RWPE1 (cell line): ENCODE results near the gene SREK1.
A peak's percentile ranks its signal among the peaks of the same experiment; 100 is the strongest.
"Not testable (repeated sequence)": the region's sequence is repeated elsewhere in the genome, so short reads cannot be mapped to it uniquely, and the experiment has no call there.

ENCODE experiments used
- CTCF ChIA-PET: fragments of 350-600 bp; sonication (Branson Sonifier 250); formaldehyde crosslinking; extraction: SDS; loops from one replicate; lab custom pipeline; 2021; lab: Yijun Ruan, JAX
- POLR2A ChIA-PET: fragments of 400-600 bp; formaldehyde crosslinking; extraction: SDS; loops from one replicate; lab custom pipeline; 2020; ENCODE audit warnings: antibody characterized with exemption; ENCODE audit not compliant: low non-redundant PET; lab: Yijun Ruan, JAX
- DNase-seq: peaks from one replicate; pipeline ENCODE4 v3.0.0; 2012; ENCODE audit warnings: low spot score
- H3K27ac ChIP-seq: fragments of 450-650 bp; 2 replicates; pipeline ENCODE4 v1.5.1; 2017
- TF ChIP-seq, protein P1 (sequence below): fragments of 450-650 bp; conservative IDR thresholded peaks from 2 replicates; pipeline ENCODE4 v1.5.1; 2017; ENCODE audit warnings: low read depth, mild to moderate bottlenecking

Gene SREK1

DNA sequence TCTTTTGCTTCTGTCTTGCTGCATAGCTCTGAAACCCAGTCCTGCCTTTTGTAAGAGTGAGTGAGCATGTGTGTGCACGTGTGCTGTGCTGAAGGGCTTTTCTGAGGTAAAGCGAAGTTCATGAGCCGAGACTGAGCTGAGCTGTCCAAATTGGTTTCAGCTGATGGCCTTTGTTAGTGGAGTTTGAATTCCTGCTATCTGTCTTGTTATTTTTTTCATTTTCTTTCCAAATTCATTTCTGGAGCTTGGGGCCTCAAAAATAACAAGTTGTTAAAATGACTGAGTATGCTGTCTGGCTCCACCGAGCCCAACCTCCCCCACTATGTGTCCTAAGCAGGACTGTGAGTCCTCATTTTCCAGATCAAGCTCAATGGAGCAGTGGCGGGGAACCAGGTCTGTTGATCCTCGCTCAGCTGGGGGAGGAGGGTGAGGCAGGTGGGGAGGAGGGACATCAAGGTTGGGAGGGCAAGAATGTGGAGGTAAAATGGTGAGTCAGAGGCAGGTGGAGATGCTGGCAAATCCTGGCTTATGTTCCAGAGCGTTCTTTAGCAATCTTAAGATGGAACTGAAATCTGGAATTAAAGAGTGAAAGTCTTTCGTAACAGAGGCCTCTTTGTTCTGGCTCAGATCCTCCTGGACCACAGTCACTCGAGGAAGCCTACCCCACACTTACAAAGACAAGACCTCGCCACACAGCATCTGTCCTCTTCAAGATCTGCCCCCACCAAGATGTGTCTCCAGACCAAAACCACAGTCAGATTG lies 63.9 kb downstream of the SREK1 start:
- ChIA-PET POLR2A (no interaction called here), CTCF (no interaction called here)
- peak; percentile 26 for DNase-seq
- TF ChIP-seq, protein P1, sequence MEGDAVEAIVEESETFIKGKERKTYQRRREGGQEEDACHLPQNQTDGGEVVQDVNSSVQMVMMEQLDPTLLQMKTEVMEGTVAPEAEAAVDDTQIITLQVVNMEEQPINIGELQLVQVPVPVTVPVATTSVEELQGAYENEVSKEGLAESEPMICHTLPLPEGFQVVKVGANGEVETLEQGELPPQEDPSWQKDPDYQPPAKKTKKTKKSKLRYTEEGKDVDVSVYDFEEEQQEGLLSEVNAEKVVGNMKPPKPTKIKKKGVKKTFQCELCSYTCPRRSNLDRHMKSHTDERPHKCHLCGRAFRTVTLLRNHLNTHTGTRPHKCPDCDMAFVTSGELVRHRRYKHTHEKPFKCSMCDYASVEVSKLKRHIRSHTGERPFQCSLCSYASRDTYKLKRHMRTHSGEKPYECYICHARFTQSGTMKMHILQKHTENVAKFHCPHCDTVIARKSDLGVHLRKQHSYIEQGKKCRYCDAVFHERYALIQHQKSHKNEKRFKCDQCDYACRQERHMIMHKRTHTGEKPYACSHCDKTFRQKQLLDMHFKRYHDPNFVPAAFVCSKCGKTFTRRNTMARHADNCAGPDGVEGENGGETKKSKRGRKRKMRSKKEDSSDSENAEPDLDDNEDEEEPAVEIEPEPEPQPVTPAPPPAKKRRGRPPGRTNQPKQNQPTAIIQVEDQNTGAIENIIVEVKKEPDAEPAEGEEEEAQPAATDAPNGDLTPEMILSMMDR = no peak
- H3K27ac ChIP-seq = 0 out of 2 replicates have a peak overlapping the region, but pooled peaks have one; percentile 4

DNA sequence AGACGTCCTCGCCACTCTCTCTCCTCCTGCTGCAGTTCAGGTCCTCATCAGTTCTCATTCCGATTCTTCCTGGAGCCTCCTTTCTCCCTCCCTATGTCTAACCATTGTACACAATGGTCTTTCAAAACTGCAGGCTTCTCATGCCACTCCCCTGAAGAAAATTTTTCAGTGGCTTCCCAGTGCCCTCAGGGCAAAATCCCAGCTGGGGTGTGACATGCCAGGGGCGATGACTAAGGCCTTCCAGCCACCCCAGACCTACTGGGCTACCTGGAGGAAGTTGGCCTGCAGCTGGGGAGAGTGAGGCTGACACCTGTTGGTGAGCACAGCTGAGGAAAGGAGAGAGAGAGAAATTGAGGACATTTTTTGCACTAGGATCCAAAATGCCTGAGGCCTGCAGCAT lies 65.2 kb downstream of the SREK1 start:
- peak overlapping the region; percentile 4 for H3K27ac ChIP-seq
- TF ChIP-seq, protein P1 = no peak
- POLR2A ChIA-PET = no interaction called here
- DNase-seq = peak; percentile 92
- CTCF ChIA-PET = interaction anchor here (0.7 kb wide), 1 partner anchor 36 kb away, joined by 3 read pairs; no protein-coding TSS in a partner anchor

DNA sequence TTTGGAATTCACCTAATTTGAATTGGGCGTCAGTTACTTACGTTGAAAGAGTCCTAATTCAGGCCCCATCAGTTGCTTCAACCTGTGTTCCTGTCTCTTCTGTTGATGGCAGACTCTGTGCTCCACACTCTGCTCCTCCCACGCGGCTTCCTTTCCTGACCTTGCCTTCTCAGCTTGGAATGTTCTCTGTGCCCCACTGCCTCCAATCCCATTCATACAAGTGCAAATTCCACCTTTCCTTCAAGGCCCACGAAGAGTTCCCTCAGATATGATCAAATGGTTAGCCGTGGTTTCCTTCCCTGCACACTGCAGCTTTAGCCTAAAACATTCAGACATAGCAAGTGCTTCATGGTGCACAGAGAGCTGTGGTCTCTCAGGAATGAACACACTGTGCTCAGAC lies 65.7 kb downstream of the SREK1 start:
- DNase-seq = no peak
- CTCF ChIA-PET = interaction anchor here (0.7 to 1.1 kb wide), 2 partner anchors 21 to 37 kb away, joined by 3 read pairs; no protein-coding TSS in a partner anchor
- TF ChIP-seq, protein P1 = no peak

DNA sequence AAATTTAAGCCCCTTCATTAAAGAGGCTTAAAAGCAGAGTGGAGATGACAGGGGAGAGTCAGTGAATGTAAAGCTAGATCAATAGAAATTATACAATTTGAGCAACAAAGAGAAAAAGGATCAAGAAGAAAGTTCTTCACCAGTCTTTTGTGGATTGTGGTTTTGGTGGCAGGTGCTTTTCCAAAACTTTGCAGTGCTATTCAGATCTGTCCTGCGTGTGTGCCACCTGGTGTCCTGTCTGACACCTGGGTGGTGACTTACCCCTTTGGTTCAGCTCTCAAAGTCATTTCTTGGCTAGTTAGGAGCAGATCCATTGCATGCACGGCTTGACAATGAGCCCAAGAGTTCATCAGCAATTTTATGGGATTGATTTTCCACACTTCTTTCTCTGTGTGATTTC lies 69.4 kb downstream of the SREK1 start:
- TF ChIP-seq, protein P1 = no peak
- POLR2A ChIA-PET = no interaction called here
- CTCF ChIA-PET = no interaction called here
- H3K27ac ChIP-seq = no peak overlapping the region
- no peak for DNase-seq

More for the DNA sequence above, 65.7 kb downstream of the SREK1 start:
- no peak overlapping the region for H3K27ac ChIP-seq
- POLR2A ChIA-PET = no interaction called here

DNA sequence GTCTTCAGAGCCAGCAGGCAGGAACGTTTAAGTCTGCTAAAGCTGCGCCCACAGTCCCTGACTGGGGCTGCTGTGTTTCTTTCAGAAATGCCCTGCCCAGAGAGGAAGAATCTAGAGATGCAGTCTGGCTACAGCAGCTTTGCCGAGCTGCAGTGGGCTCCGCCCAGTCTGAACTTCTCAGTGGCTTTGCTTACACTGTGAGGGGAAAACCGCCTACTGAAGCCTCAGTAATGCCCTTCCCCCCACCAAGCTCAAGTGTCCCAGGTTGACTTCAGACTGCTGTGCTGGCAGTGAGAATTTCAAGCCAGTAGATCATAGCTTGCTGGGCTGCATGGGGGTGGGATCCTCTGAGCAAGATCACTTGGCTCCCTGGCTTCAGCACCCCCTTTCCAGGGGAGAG lies 78.4 kb downstream of the SREK1 start:
- H3K27ac ChIP-seq = no peak overlapping the region
- DNase-seq = no peak
- ChIA-PET CTCF (no interaction called here), POLR2A (no interaction called here)
- TF ChIP-seq, protein P1 = no peak

DNA sequence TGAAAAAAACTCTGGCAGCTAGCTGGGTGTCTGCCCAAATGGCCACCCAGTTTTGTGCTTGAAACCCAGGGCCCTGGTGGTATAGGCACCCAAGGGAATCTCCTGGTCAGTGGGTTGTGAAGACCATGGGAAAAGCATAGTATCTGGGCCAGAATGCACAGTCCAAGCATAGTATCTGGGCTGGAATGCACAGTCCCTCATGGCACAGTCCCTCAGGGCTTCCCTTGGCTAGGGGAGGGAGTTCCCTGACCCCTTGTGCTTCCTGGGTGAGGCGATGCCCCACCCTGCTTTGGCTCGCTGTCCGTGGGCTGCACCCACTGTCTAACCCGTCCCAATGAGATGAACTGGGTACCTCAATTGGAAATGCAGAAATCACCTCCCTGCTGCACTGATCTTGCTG lies 78.8 kb downstream of the SREK1 start:
- POLR2A ChIA-PET, CTCF ChIA-PET, DNase-seq, H3K27ac ChIP-seq: not testable (repeated sequence)

DNA sequence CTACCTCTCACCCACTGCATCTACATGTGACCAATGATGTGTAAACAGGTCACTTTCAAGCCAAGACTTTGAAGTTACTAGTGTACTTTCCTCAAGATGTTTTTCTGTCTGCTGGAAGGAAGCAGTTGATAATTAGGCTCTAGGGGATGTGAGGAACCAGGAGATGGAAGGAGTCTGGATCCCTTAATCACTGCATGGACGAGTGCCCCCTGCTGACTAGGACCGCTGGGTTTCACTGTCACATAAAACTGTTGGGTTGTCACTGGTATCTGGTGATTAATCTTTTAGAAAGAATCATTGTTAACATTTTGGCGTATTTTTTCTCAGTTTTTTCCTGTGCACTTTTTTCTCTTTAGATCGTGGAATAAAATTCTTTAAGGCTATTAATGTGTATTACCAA lies 79.5 kb downstream of the SREK1 start:
- POLR2A ChIA-PET = no interaction called here
- DNase-seq = no peak
- TF ChIP-seq, protein P1 = no peak

More for the DNA sequence above, 79.5 kb downstream of the SREK1 start:
- no peak overlapping the region for H3K27ac ChIP-seq
- CTCF ChIA-PET = interaction anchor here (0.7 kb wide), 1 partner anchor 45 kb away, joined by 3 read pairs; no protein-coding TSS in a partner anchor
